ENCODE results near the gene TFAP2A.
A peak's percentile ranks its signal among the peaks of the same experiment; 100 is the strongest.

TFAP2A gene

GRCh38 chr6:10429638-10430427, 15.0 kb upstream of the TFAP2A start:
- TF ChIP-seq, protein P1, sequence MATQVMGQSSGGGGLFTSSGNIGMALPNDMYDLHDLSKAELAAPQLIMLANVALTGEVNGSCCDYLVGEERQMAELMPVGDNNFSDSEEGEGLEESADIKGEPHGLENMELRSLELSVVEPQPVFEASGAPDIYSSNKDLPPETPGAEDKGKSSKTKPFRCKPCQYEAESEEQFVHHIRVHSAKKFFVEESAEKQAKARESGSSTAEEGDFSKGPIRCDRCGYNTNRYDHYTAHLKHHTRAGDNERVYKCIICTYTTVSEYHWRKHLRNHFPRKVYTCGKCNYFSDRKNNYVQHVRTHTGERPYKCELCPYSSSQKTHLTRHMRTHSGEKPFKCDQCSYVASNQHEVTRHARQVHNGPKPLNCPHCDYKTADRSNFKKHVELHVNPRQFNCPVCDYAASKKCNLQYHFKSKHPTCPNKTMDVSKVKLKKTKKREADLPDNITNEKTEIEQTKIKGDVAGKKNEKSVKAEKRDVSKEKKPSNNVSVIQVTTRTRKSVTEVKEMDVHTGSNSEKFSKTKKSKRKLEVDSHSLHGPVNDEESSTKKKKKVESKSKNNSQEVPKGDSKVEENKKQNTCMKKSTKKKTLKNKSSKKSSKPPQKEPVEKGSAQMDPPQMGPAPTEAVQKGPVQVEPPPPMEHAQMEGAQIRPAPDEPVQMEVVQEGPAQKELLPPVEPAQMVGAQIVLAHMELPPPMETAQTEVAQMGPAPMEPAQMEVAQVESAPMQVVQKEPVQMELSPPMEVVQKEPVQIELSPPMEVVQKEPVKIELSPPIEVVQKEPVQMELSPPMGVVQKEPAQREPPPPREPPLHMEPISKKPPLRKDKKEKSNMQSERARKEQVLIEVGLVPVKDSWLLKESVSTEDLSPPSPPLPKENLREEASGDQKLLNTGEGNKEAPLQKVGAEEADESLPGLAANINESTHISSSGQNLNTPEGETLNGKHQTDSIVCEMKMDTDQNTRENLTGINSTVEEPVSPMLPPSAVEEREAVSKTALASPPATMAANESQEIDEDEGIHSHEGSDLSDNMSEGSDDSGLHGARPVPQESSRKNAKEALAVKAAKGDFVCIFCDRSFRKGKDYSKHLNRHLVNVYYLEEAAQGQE (IDR thresholded peaks at IDR 0.05; ENCODE audit: insufficient read depth in 1 of 2, low read depth in 2 of 2, low read length in 2 of 2), result no peak
- TF ChIP-seq FOXP2 (optimal IDR thresholded peaks at IDR 0.05; ENCODE audit: borderline replicate concordance, extremely low read depth, extremely low read length, insufficient read depth) (no peak), SIN3A (IDR thresholded peaks at IDR 0.05; ENCODE audit: borderline replicate concordance, insufficient read depth, low read length) (no peak), TAF1 (IDR thresholded peaks at IDR 0.05; ENCODE audit: borderline replicate concordance, insufficient read depth, low read length) (no peak; the same call in 1 of the 2 replicates), POLR2AphosphoS5 (IDR thresholded peaks at IDR 0.05; ENCODE audit: low read depth, low read length) (peak; percentile 58)

GRCh38 chr6:10426781-10427279, 12.0 kb upstream of the TFAP2A start:
- TF ChIP-seq FOXP2 (optimal IDR thresholded peaks at IDR 0.05; ENCODE audit: borderline replicate concordance, extremely low read depth, extremely low read length, insufficient read depth), result no peak
- TF ChIP-seq, protein P1 (IDR thresholded peaks at IDR 0.05; ENCODE audit: insufficient read depth in 1 of 2, low read depth in 2 of 2, low read length in 2 of 2), result 0 out of 4 replicates have a peak, but pooled peaks of 1 of the 2 experiments have one; percentile 29

GRCh38 chr6:10425975-10426780, 11.3 kb upstream of the TFAP2A start:
- TF ChIP-seq FOXP2 (optimal IDR thresholded peaks at IDR 0.05; ENCODE audit: borderline replicate concordance, extremely low read depth, extremely low read length, insufficient read depth), result peak; percentile 8
- TF ChIP-seq TAF1 (IDR thresholded peaks at IDR 0.05; ENCODE audit: borderline replicate concordance, insufficient read depth, low read length), result peak; percentile 84; the same call in 1 of the 2 replicates
- TF ChIP-seq POLR2AphosphoS5 (IDR thresholded peaks at IDR 0.05; ENCODE audit: low read depth, low read length), result peak; percentile 62
- no peak for TF ChIP-seq SIN3A (IDR thresholded peaks at IDR 0.05; ENCODE audit: borderline replicate concordance, insufficient read depth, low read length)
- TF ChIP-seq, protein P1 (IDR thresholded peaks at IDR 0.05; ENCODE audit: insufficient read depth in 1 of 2, low read depth in 2 of 2, low read length in 2 of 2), result no peak

GRCh38 chr6:10425176-10425974, 10.5 kb upstream of the TFAP2A start:
- TF ChIP-seq POLR2AphosphoS5 (IDR thresholded peaks at IDR 0.05; ENCODE audit: low read depth, low read length) (no peak), SIN3A (IDR thresholded peaks at IDR 0.05; ENCODE audit: borderline replicate concordance, insufficient read depth, low read length) (no peak), TAF1 (IDR thresholded peaks at IDR 0.05; ENCODE audit: borderline replicate concordance, insufficient read depth, low read length) (no peak), FOXP2 (optimal IDR thresholded peaks at IDR 0.05; ENCODE audit: borderline replicate concordance, extremely low read depth, extremely low read length, insufficient read depth) (no peak)
- TF ChIP-seq, protein P1 (IDR thresholded peaks at IDR 0.05; ENCODE audit: insufficient read depth in 1 of 2, low read depth in 2 of 2, low read length in 2 of 2), result no peak

Data from PFSK-1 (cell line).